K562 (cell line): ENCODE measurements around the gene GINS2. TPM values are rescaled to one million over a fixed set of nuclear protein-coding genes. Genes with fewer than 3 reads are reported as not detected.

ENCODE experiments used
- ATAC-seq: fragments of 200-7000 bp; cut with Tn5 transposase; 3 replicates; pipeline ENCODE4 v1.9.1; 2020; ENCODE audit warnings: moderate library complexity
- BruUV-seq: library from RNA; stranded (reverse); fragments of 400-500 nt; replicated peaks from 2 replicates; lab custom pipeline; 2021; lab: Mats Ljungman, UMichigan
- CTCF ChIA-PET: fragments of 300-600 bp; formaldehyde crosslinking; extraction: SDS; loops from one replicate; lab custom pipeline; 2021; ENCODE audit warnings: low intra/inter-chr PET ratio; lab: Yijun Ruan, JAX
- POLR2A ChIA-PET: fragments of 300-600, 350-650 bp; sonication (Branson Sonifier 250); formaldehyde crosslinking; extraction: SDS; loops from one replicate; lab custom pipeline; 2021; ENCODE audit warnings: antibody characterized with exemption, inconsistent platforms; lab: Yijun Ruan, JAX
- DNase-seq, 4 experiments: peaks; one replicate each; pipeline versions ENCODE4 v3.0.0 to v3.0.0-alpha.2; 2011 to 2018; ENCODE audit warnings: low spot score in 3 of 4, mixed read lengths in 3 of 4; ENCODE audit errors: extremely low read depth in 1 of 4
- FAIRE-seq: peaks from 2 replicates; lab custom pipeline; 2011; peaks lifted over from hg19 to GRCh38; lab: Jason Lieb, UNC
- H2AFZ ChIP-seq: 2 replicates; pipeline ENCODE4 v1.6.0; 2011; ENCODE audit warnings: low read depth, low read length, control low read depth, inconsistent platforms
- H3K27ac ChIP-seq: fragments of 200-600 bp; 3 replicates; pipeline ENCODE4 v1.8.0; 2011; ENCODE audit warnings: low read depth, mild to moderate bottlenecking, control low read depth, inconsistent platforms, low read length, moderate library complexity, mixed read lengths; ENCODE audit errors: extremely low read depth
- H3K27me3 ChIP-seq, 2 experiments: fragments of 300-600 bp in 1 of 2; 2 replicates in 1 of 2; 3 replicates in 1 of 2; pipeline versions ENCODE4 v1.6.0 to v1.8.0; 2011; ENCODE audit warnings: inconsistent platforms in 2 of 2, low read length in 2 of 2, mild to moderate bottlenecking in 1 of 2, mixed read lengths in 1 of 2, moderate library complexity in 1 of 2; ENCODE audit not compliant: control insufficient read depth in 2 of 2, insufficient read depth in 2 of 2
- H3K36me3 ChIP-seq: fragments of 300-600 bp; 3 replicates; pipeline ENCODE4 v1.8.0; 2011; ENCODE audit warnings: mild to moderate bottlenecking, low read length, inconsistent platforms; ENCODE audit not compliant: control insufficient read depth, insufficient read depth
- H3K4me1 ChIP-seq, 2 experiments: fragments of 200-600 bp in 1 of 2; replicated peaks in 1 of 2; 2 replicates in 1 of 2; 3 replicates in 1 of 2; pipeline versions ENCODE4 v1.5.1 to v1.8.0; 2011; ENCODE audit warnings: inconsistent platforms in 2 of 2, low read length in 2 of 2, mild to moderate bottlenecking in 1 of 2, mixed read lengths in 1 of 2, moderate library complexity in 1 of 2; ENCODE audit not compliant: control insufficient read depth in 2 of 2, insufficient read depth in 2 of 2
- H3K4me2 ChIP-seq: 2 replicates; pipeline ENCODE4 v1.6.1; 2011; ENCODE audit warnings: low read length, control low read depth, inconsistent platforms, mixed read lengths; ENCODE audit not compliant: insufficient read depth
- H3K4me3 ChIP-seq: fragments of 200-600 bp; sonication (generic), shearing (Covaris generic); 2 replicates; pipeline ENCODE4 v1.5.1; 2016; ENCODE audit warnings: control low read depth, inconsistent platforms
- H3K79me2 ChIP-seq: fragments of 200-600 bp; 3 replicates; pipeline ENCODE4 v1.8.0; 2011; ENCODE audit warnings: low read length, inconsistent platforms; ENCODE audit not compliant: control insufficient read depth, insufficient read depth
- H3K9ac ChIP-seq, 2 experiments: 2 replicates each; pipeline versions ENCODE4 v1.6.0 to v1.6.1; 2011; ENCODE audit warnings: low read depth in 2 of 2, low read length in 2 of 2, control low read depth in 1 of 2, inconsistent platforms in 1 of 2, mild to moderate bottlenecking in 1 of 2, mixed read lengths in 1 of 2; ENCODE audit not compliant: insufficient read depth in 1 of 2
- H3K9me1 ChIP-seq: one replicate; pipeline ENCODE4 v1.6.0; 2011; ENCODE audit warnings: inconsistent platforms, mild to moderate bottlenecking, low read length, moderate library complexity; ENCODE audit not compliant: control insufficient read depth, insufficient read depth
- H3K9me3 ChIP-seq: replicated peaks from 2 replicates; pipeline ENCODE4 v1.5.1; 2011; ENCODE audit warnings: low read depth, low read length, inconsistent platforms; ENCODE audit not compliant: control insufficient read depth, insufficient read depth
- H4K20me1 ChIP-seq: replicated peaks from 2 replicates; pipeline ENCODE4 v1.6.1; 2011; ENCODE audit warnings: low read length, inconsistent platforms, mixed read lengths; ENCODE audit not compliant: control insufficient read depth, insufficient read depth
- BRCA1 ChIP-seq, 2 experiments: fragments of 450-650 bp in 1 of 2; sonication (generic) in 1 of 2; formaldehyde crosslinking in 1 of 2; IDR thresholded peaks; 2 replicates each; pipeline versions ENCODE4 v1.5.0 to v1.6.1; 2017 to 2020; ENCODE audit warnings: mild to moderate bottlenecking in 1 of 2, missing genetic modification reagents in 1 of 2
- FOXO4 ChIP-seq: fragments of 450-650 bp; formaldehyde crosslinking; IDR thresholded peaks from 2 replicates; pipeline ENCODE4 v1.4.0; 2020; ENCODE audit warnings: mild to moderate bottlenecking, moderate library complexity
- POLR2A ChIP-seq: fragments of 450-650 bp; conservative IDR thresholded peaks from 2 replicates; pipeline ENCODE4 v1.6.1; 2016
- POLR2G ChIP-seq: fragments of 200-400 bp; formaldehyde crosslinking; IDR thresholded peaks from 2 replicates; pipeline ENCODE4 v1.6.1; 2017; ENCODE audit warnings: low read depth, mild to moderate bottlenecking, antibody characterized with exemption, low read length, moderate library complexity
- RBM22 ChIP-seq: fragments of 200-400 bp; formaldehyde crosslinking; IDR thresholded peaks from 2 replicates; pipeline ENCODE4 v1.6.1; 2018; ENCODE audit warnings: low read length, low read depth; ENCODE audit not compliant: poor library complexity, severe bottlenecking
- WGBS: fragments of 100-300 bp; shearing (Covaris generic); methylation state at CpG from one replicate; pipeline ENCODE4 v1.1.6; 2016; ENCODE audit warnings: low coverage, mixed read lengths; ENCODE audit not compliant: insufficient coverage; ENCODE audit errors: missing lambda C conversion rate; 5-methylcytosine and 5-hydroxymethylcytosine counted together
- in situ Hi-C: fragments of 300-500 bp; cut with MboI; formaldehyde crosslinking; loops from 4 replicates; pipeline ENCODE4 v1.15.0; 2018; ENCODE audit warnings: inconsistent platforms, mixed read lengths
- intact Hi-C: fragments of 100-400 bp; cut with micrococcal nuclease; formaldehyde crosslinking; loops from 2 replicates; pipeline ENCODE4 v1.14.2; 2022
- polyA plus RNA-seq, 8 experiments: library from polyadenylated mRNA; depleted of rRNA in 4 of 8; stranded (reverse) in 5 of 8; unstranded in 3 of 8; fragments of >200 nt; fragmentation: Nextera tagmentation in 2 of 8; fragmentation: Illumina TruSeq in 1 of 8; extraction: Ambion mirVana in 2 of 8; extraction: Trizol in 1 of 8; gene quantifications; 2 replicates each; pipeline versions ENCODE4 v1.2.1 to v1.2.3, GENCODE V29; 2011 to 2014; ENCODE audit warnings: inconsistent platforms in 1 of 8, missing spikeins in 1 of 8
- total RNA-seq, 7 experiments: library from RNA; depleted of rRNA in 6 of 7; stranded (reverse); fragments of >200 nt in 6 of 7; fragmentation: Illumina TruSeq in 2 of 7; extraction: Trizol in 2 of 7; gene quantifications; 2 replicates each; pipeline versions ENCODE4 v1.2.1 to v1.2.3, GENCODE V29; 2011 to 2021; ENCODE audit warnings: low replicate concordance in 1 of 7
- TF ChIP-seq, protein P1 (sequence below): sonication (generic); formaldehyde crosslinking; IDR thresholded peaks from 2 replicates; pipeline ENCODE4 v1.8.0; 2022; ENCODE audit warnings: missing genetic modification reagents, mild to moderate bottlenecking, moderate library complexity, borderline replicate concordance
- TF ChIP-seq, protein P2 (sequence below): sonication (generic); formaldehyde crosslinking; IDR thresholded peaks from 2 replicates; pipeline ENCODE4 v1.8.1; 2023; ENCODE audit warnings: mild to moderate bottlenecking, missing genetic modification reagents

Gene GINS2
- total and polyA plus RNA-seq, 9 of the 15 experiments (the other 6 are each of a cell fraction or from before 2014, with no cell fraction given) = 40.4 to 76.2 (median 44.6) TPM

GRCh38 chr16:85642762-85643358, 45.9 kb downstream of the GINS2 start:
- in situ Hi-C loops (no loop called here), intact Hi-C loops (no loop called here)
- Histone ChIP-seq H3K4me1 (peaks cover 0 to 86% of the 10 kb centered on the region in 2 experiments; a peak in 2 of 5 replicates), H3K9ac (peak overlapping the region in 1 of 2 experiments; percentile 58; a peak in 2 of 4 replicates), H3K4me3 (no peak overlapping the region), H2AFZ (no peak overlapping the region), H3K4me2 (no peak overlapping the region), H4K20me1 (peaks cover 69% of the 10 kb centered on the region), H3K9me3 (no peaks in the 10 kb centered on the region), H3K27me3 (no peaks in the 10 kb centered on the region), H3K36me3 (peaks cover 98% of the 10 kb centered on the region), H3K79me2 (peaks cover 99% of the 10 kb centered on the region), H3K9me1 (peaks cover 10% of the 10 kb centered on the region), H3K27ac (no peak overlapping the region)
- POLR2A ChIA-PET = interaction anchor here (1.0 kb wide), 1 partner anchor 27 kb away, joined by 6 read pairs; no protein-coding TSS in a partner anchor
- FAIRE-seq = no peak
- CTCF ChIA-PET = no interaction called here
- TF ChIP-seq, protein P1, sequence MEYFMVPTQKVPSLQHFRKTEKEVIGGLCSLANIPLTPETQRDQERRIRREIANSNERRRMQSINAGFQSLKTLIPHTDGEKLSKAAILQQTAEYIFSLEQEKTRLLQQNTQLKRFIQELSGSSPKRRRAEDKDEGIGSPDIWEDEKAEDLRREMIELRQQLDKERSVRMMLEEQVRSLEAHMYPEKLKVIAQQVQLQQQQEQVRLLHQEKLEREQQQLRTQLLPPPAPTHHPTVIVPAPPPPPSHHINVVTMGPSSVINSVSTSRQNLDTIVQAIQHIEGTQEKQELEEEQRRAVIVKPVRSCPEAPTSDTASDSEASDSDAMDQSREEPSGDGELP (CRISPR knock-in tag) = peak; percentile 47; the same call in 1 of the 2 replicates
- TF ChIP-seq RBM22 (peak; percentile 92), BRCA1 (IDR thresholded peaks at IDR 0.05) (no peak), BRCA1 (CRISPR knock-in tag; IDR thresholded peaks at IDR 0.05) (no peak), POLR2A (0 out of 2 replicates have a peak, but pooled peaks have one; percentile 26), FOXO4 (CRISPR knock-in tag) (no peak), POLR2G (peak; percentile 70)
- TF ChIP-seq, protein P2, sequence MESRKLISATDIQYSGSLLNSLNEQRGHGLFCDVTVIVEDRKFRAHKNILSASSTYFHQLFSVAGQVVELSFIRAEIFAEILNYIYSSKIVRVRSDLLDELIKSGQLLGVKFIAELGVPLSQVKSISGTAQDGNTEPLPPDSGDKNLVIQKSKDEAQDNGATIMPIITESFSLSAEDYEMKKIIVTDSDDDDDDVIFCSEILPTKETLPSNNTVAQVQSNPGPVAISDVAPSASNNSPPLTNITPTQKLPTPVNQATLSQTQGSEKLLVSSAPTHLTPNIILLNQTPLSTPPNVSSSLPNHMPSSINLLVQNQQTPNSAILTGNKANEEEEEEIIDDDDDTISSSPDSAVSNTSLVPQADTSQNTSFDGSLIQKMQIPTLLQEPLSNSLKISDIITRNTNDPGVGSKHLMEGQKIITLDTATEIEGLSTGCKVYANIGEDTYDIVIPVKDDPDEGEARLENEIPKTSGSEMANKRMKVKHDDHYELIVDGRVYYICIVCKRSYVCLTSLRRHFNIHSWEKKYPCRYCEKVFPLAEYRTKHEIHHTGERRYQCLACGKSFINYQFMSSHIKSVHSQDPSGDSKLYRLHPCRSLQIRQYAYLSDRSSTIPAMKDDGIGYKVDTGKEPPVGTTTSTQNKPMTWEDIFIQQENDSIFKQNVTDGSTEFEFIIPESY = peak; percentile 93
- ATAC-seq = no peak
- 78% methylated on average over 24 of the region's 32 CpGs for WGBS
- no peak for DNase-seq
- BruUV-seq = no TSS peak
